Activated CD4-positive, alpha-beta T cell treated with anti-CD3 and anti-CD28 coated beads, Interleukin-10, Interleukin-2, amounts not matched to agents 100 ng/mL and 50 ng/mL, durations not matched to agents 16 hours and 8 hours (primary cell): Measurements from ENCODE around the gene ANKFY1.
"Not testable (repeated sequence)": the region's sequence is repeated elsewhere in the genome, so short reads cannot be mapped to it uniquely, and the experiment has no call there.

Experiments used
- DNase-seq: peaks from one replicate; pipeline ENCODE4 v3.0.0-alpha.2; 2020

ANKFY1 gene

GRCh38 chr17:4148611-4149308 is 115.0 kb downstream of the ANKFY1 start:
- DNase-seq: no peak

DNA sequence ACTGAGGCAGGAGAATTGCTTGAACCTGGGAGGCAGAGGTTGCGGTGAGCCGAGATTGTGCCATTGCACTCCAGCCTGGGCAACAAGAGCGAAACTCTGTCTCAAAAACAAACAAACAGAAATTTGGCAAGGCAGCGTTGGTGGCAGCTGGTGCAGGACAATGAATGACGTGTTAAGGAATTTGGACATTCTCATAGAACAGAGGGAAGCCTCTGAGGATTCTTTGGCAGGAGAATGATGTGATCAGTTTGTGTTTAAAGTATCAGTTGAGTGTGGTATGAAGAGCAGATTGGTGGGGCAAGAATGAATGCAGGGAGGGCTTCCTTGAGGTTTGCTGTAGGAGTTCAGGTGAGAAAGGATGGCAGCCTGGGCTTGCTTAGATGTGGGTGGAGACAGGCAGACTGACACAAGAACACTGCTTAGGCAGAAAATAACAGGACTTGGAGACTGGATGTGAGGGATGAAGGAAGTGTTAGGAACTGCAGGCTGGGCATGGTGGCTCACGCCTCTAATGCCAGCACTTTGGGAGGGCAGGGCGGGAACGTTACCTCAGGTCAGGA is 115.9 kb downstream of the ANKFY1 start:
- DNase-seq: no peak

DNA sequence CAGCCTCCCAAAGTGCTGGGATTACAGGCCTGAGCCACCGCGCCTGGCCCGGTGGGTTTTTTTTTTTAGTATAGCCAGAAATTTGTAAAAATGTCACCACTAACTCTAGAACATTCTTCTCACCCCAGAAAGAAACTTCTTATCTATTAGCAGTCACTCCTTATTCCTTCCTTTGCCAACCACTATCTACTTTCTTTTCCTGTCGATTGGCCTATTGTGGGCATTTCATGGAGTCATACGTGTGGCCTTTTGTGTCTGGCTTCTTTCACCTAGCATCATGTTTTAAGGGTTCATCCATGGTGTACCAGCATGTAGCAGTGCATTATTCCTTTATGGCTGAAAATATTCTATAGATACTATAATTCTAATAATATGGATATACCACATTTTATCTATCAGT is 117.1 kb downstream of the ANKFY1 start:
- no peak for DNase-seq

DNA sequence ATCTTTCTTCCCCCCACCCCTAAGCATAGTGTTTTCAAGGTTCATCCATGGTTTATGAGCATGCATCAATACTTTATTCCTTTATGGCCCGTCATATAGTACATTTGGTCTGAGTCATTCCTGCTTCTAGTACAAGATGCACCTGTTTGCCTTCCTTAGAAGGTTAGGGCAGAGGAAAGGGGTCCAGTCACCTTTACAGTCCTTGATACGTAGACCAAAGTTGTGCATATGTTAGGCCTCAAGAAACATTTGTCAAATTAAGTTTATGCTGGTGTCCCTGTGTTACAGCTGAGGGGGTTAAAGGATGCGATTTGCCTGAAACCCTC is 119.4 kb downstream of the ANKFY1 start:
- DNase-seq: peak; percentile 45

DNA sequence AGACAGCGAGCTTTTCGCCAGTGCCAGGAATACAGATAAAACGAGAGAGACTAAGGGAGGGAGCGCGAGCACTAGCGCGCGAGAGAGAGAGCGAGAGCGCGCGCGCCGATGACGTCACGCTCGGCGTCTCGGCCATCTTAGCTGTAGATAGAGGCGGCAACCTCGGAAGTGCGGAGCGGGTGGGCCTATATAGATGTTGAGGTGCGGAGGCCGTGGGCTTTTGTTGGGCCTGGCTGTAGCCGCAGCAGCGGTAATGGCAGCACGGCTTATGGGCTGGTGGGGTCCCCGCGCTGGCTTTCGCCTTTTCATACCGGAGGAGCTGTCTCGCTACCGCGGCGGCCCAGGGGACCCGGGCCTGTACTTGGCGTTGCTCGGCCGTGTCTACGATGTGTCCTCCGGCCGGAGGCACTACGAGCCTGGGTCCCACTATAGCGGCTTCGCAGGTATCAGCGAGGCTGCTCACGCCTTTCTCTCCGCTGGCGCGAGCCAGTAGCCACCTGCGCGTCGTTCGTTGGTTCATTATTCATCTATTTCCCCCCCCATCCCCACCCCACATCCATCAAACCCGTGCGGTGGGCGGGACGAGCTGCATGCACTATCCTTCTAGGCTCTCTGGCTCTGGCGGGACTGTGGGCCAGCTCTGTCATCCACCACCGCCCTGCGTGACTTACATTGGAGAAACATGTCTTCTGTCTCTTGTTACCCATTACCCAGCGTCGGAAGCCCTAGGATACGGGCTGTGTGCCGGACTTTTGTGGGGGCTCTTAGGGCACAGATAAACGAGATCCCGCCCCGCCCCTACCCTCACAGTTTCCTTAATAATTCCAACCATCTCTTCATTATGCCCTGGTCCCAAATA is 120.0 kb downstream of the ANKFY1 start:
- peak; percentile 92 for DNase-seq

DNA sequence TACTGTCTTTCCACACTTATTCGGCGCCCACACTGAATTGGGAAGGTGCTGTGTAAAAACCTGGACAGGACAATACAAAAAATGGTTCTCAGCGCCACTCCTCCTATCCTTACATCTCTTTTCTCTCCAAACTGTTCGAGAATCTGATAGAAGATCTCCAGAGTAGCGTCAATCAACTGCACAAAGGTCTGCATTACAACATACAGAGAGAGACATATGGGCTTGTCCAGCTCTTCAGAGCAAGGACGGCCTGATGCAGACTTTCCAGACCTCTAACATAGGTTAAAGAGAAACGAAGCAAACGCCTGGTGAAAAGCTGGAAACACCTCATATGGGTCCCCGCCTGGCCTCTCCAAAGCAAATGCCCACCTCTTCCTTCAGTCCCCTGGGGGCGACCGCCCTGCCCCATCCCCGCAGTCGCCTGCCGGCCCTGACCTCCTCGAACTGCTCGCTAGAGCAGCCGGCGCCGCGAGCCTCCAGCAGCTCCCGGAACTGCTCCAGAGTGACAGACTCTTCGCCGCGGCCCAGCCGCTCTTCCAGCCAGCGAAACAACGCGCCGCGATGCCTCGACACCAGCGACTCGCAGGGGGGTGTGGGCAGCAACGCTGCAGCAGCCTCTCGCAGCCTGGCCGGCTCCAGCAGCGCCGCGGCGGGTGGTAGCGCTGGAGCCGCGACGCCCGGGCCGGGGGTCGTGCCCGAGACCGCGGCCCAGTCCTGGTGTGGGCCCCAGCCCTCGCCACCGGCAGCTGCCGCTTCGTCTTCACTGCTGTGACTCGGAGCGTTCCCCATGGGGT is 121.5 kb downstream of the ANKFY1 start:
- DNase-seq: peak; percentile 36

DNA sequence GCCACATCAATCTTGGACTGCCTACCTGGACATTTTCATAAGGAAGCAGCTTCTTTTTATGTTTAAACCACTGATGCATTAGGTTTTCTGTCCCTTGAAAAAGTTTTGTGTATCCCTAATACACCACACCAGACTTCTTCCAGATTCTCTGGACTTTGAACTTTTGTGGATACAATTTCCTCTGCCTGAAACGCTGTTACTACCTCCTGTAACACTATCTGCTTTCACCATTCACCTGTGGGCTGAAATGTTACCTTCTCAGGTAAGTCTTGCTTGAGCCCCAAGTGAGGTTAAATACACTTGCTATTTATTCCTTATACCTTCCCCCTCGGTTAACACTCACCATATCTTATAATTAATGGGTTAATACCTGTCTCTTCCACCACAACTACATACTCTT is 123.7 kb downstream of the ANKFY1 start:
- no peak for DNase-seq

GRCh38 chr17:4138906-4139526 is 124.8 kb downstream of the ANKFY1 start:
- DNase-seq: not testable (repeated sequence)

GRCh38 chr17:4136373-4136772 is 127.4 kb downstream of the ANKFY1 start:
- DNase-seq: no peak

DNA sequence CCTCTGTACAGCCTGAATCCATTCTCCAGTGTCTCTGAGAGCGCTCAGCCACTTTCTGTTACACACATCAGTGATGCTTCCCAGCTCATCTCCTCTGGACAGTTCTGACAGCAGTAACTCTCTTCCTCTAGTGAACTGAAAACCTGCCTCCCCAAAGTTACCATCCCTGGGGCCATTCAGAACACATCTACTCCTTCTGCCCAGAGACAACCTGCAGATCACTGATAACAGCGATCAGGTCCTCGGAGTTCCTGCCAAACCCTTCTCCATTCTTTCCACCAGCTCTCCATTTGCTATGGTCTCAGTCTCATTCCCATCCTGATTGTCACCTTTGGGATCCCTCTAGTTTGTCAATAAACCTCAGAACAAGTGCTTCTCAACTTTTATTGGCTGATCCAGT is 128.3 kb downstream of the ANKFY1 start:
- DNase-seq: no peak

DNA sequence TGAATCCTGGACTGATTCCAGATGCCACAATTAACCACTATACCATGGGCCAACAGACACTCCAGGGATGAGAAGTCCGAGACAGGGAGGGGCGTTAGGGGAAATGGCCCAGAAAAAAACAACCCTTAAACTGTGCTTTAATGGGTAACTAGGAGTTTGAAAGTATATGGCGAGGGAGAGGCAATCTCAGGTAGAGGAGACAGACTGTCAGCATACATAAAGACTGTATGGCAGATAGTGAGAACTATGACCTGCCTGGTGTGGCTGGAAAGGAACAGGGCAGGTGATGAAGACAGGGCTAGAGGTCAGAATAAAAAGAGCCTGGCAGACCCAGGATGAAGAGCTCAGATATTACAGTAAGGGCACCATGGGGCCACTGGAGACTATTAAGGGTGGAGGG is 129.1 kb downstream of the ANKFY1 start:
- DNase-seq: no peak

DNA sequence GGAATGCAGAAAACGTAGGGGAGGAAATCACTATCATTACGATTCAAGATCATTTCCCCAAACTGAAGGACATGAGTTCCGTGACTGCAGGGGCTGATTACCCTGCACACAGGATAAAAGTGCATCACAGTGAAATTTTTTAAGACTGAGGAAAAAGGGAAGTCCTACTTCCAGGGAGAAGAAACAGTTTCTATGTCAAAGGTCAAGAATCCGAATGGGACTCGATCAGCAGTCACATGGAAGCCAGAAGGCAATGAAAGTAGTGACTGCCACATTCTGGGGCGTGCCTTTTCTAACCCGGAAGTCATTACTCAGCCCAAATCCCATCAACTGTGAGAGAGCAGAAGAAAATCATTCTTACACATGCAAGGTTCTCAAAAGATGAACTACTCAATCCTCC is 133.1 kb downstream of the ANKFY1 start:
- DNase-seq: no peak

- no peak for DNase-seq
Observed at GRCh38 chr17:4127555-4127954, 136.2 kb downstream of the ANKFY1 start.

DNA sequence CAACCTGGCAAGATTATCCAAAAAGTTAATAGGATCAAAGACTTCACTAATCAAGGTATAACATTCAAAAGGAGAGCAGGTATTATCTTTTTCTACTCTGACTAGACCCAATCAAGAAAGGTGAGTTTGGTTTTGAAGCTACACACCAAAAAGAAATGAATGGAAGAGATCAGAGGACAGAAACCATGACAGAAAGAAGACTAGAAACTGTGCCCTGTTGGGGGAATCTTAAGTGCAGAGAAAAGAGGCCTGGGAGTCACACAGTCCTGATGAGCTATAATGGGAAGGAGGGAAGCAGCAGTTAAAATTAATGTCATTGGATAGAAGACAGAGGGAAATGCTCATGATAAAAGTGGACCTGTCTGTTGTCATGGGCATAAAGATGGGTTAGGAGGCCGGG is 138.2 kb downstream of the ANKFY1 start:
- no peak for DNase-seq

GRCh38 chr17:4124999-4125398 is 138.8 kb downstream of the ANKFY1 start:
- no peak for DNase-seq

DNA sequence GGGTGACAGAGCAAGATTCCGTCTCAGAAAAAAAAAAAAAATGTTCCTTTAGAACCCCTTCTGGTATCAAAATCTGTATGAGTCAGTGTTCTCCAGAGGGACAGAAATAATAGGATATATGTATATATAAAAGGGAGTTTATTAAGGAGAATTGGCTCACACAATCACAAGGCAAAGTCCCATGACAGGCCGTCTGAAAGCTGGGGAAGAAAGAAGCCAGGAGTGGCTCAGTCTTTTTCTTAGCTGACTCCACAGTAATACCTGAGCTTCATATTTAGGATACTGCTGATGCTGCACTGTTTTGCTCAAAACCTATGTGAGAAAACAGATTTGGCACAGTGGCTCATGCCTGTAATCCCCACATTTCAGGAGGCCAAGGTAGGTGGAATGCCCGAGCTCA is 143.4 kb downstream of the ANKFY1 start:
- no peak for DNase-seq

- no peak for DNase-seq
Observed at GRCh38 chr17:4119299-4119698, 144.5 kb downstream of the ANKFY1 start.

DNA sequence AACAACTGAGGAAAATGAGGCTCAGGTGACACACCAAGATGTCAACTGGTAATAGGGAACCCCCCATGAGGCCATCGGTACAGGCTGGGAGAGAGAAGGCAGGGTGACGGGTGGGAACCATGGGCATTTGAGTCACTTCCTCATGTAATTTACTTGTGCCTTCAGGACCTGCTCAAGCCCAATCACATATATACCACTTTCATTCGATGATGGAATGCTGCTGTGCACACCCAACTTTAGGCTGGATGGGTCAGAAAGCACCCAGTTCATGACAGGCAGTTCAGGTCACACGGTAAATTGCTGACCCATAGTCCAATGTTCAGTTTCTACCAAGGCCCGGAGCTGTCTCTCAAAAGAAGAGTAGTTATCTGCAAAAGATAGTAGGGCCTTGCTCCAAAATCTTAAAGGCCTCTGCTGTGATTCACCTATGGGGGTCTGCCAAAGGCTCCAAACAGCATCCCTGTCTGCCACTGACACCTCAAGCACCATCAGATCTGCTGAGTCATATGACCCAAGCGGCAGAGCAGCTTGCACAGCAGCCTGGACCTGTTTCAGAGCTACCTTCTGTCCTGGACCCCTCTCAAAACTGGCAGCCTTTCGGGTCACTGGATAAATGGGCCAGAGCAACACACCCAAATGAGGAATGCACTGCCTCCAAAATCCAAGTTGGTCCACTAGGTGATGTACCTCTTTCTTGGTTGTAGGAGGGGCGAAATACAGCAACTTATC is 145.6 kb downstream of the ANKFY1 start:
- no peak for DNase-seq

- DNase-seq: no peak
Observed at GRCh38 chr17:4116516-4116915, 147.3 kb downstream of the ANKFY1 start.
